GM23248 (cell line): Measurements from ENCODE around the gene ASIP. TPM values are rescaled to one million over a fixed set of nuclear protein-coding genes. Genes with fewer than 3 reads are reported as not detected.

Source experiments
- DNase-seq: peaks from one replicate; pipeline ENCODE4 v3.0.0-alpha.2; 2015
- H2AFZ ChIP-seq: fragments of 200-600 bp; sonication (generic); 2 replicates; pipeline ENCODE4 v1.6.1; 2016; ENCODE audit warnings: antibody characterized with exemption
- H3F3A ChIP-seq: fragments of 200-600 bp; sonication (generic); 2 replicates; pipeline ENCODE4 v1.6.1; 2016; ENCODE audit warnings: mild to moderate bottlenecking, antibody characterized with exemption, mixed run types; ENCODE audit not compliant: insufficient read depth
- H3K27ac ChIP-seq: fragments of 200-600 bp; sonication (generic); 2 replicates; pipeline ENCODE4 v1.5.1; 2016; ENCODE audit warnings: mild to moderate bottlenecking
- H3K27me3 ChIP-seq: fragments of 200-600 bp; sonication (generic); replicated peaks from 2 replicates; pipeline ENCODE4 v1.6.1; 2016; ENCODE audit warnings: mild to moderate bottlenecking; ENCODE audit not compliant: insufficient read depth
- H3K36me3 ChIP-seq: fragments of 200-600 bp; sonication (generic); 2 replicates; pipeline ENCODE4 v1.6.1; 2016; ENCODE audit warnings: low read depth, mild to moderate bottlenecking
- H3K4me1 ChIP-seq: fragments of 200-600 bp; sonication (generic); 2 replicates; pipeline ENCODE4 v1.6.1; 2016; ENCODE audit warnings: mild to moderate bottlenecking; ENCODE audit not compliant: insufficient read depth
- H3K4me2 ChIP-seq: fragments of 200-600 bp; sonication (generic); one replicate; pipeline ENCODE4 v1.6.1; 2016; ENCODE audit warnings: mild to moderate bottlenecking; ENCODE audit not compliant: unreplicated experiment
- H3K4me3 ChIP-seq: fragments of 200-600 bp; sonication (generic); 2 replicates; pipeline ENCODE4 v1.5.1; 2016; ENCODE audit warnings: mild to moderate bottlenecking
- H3K79me2 ChIP-seq: fragments of 200-600 bp; sonication (generic); 2 replicates; pipeline ENCODE4 v1.6.1; 2016; ENCODE audit warnings: mild to moderate bottlenecking; ENCODE audit not compliant: insufficient read depth
- H3K9ac ChIP-seq: fragments of 200-600 bp; sonication (generic); 2 replicates; pipeline ENCODE4 v1.6.1; 2016; ENCODE audit warnings: mild to moderate bottlenecking
- H3K9me2 ChIP-seq: fragments of 200-600 bp; sonication (generic); 2 replicates; pipeline ENCODE4 v1.6.1; 2016; ENCODE audit warnings: mixed run types, mild to moderate bottlenecking, moderate library complexity; ENCODE audit not compliant: insufficient read depth
- H3K9me3 ChIP-seq: fragments of 200-600 bp; sonication (generic); one replicate; pipeline ENCODE4 v1.6.1; 2017; ENCODE audit warnings: low read depth
- H4K20me1 ChIP-seq: fragments of 200-600 bp; sonication (generic); 2 replicates; pipeline ENCODE4 v1.6.0; 2016; ENCODE audit not compliant: insufficient read depth
- EZH2 ChIP-seq: fragments of 200-600 bp; sonication (generic); IDR thresholded peaks from 2 replicates; pipeline ENCODE4 v1.6.1; 2018; ENCODE audit warnings: antibody characterized with exemption, mild to moderate bottlenecking; ENCODE audit not compliant: insufficient read depth, poor library complexity, severe bottlenecking
- EZH2phosphoT487 ChIP-seq: fragments of 200-600 bp; sonication (generic); IDR thresholded peaks from 2 replicates; pipeline ENCODE4 v1.6.1; 2018; ENCODE audit warnings: antibody characterized with exemption, moderate library complexity, mild to moderate bottlenecking, low read depth; ENCODE audit not compliant: insufficient read depth
- WGBS, 2 experiments: methylation state at CpG; one replicate each; pipeline ENCODE4 v1.1.6; 2015 to 2017; ENCODE audit warnings: low lambda C conversion rate in 2 of 2, low coverage in 1 of 2; ENCODE audit errors: missing lambda C conversion rate in 2 of 2; 5-methylcytosine and 5-hydroxymethylcytosine counted together
- in situ Hi-C: fragments of 300-500 bp; cut with MboI; formaldehyde crosslinking; loops from 2 replicates; pipeline ENCODE4 v1.15.0; 2020
- polyA plus RNA-seq: library from polyadenylated mRNA; unstranded; fragments of >200 nt; fragmentation: Nextera tagmentation; extraction: Ambion mirVana; gene quantifications from 2 replicates; pipeline ENCODE4 v1.2.1, GENCODE V29; 2016
- total RNA-seq: library from RNA; depleted of rRNA; stranded (reverse); fragments of >200 nt; shearing (Covaris generic); gene quantifications from 2 replicates; pipeline ENCODE4 v1.2.3, GENCODE V29; 2014

The ASIP gene
- total and polyA plus RNA-seq, 2 experiments from 2014 or later = not detected

DNA sequence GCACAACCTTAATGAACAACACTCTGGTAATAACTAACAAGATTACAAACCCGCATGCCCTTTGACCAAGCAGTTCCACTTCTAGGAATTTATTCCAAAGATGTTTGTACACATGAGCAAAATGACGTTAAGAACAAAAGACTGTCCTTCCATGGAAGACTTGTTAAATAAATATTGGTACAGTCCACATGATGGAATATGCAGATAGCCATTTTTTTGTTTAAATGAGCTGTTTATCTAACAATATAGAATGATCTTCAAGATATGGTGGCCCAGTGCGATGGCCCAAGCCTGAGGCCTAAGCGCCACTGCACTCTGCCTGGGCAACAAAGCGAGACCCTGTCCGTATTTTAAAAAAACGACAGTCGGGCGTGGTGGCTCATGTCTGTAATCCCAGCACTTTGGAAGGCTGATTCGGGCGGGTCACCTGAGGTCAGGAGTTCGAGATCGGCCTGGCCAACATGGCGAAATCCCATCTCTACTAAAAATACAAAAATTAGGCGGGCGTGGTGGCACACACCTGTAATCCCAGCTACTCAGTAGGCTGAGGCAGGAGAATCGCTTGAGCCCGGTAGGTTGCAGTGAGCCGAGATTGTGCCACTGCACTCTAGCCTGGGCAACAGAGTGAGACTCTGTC is 69.4 kb downstream of the ASIP start:
- 81 to 85% methylated on average over 17 to 19 of the region's 19 CpGs for WGBS, 2 experiments
- no peak for TF ChIP-seq EZH2phosphoT487
- no peak for TF ChIP-seq EZH2
- no peaks in the 10 kb centered on the region for H3K9me3 ChIP-seq
- H3K79me2 ChIP-seq = no peaks in the 10 kb centered on the region
- H3F3A ChIP-seq = peaks cover 11% of the 10 kb centered on the region
- in situ Hi-C loops = loop anchor here (25.0 kb wide), 1 partner anchor 402 kb away; the partner anchor contains the start of gene TP53INP2
- H4K20me1 ChIP-seq = no peaks in the 10 kb centered on the region
- no peaks in the 10 kb centered on the region for H3K36me3 ChIP-seq
- peaks cover 4% of the 10 kb centered on the region for H3K4me1 ChIP-seq
- H3K27ac ChIP-seq = no peak overlapping the region
- H3K9ac ChIP-seq = no peak overlapping the region
- H3K4me3 ChIP-seq = no peak overlapping the region
- DNase-seq = no peak
- no peak overlapping the region for H3K4me2 ChIP-seq
- no peaks in the 10 kb centered on the region for H3K27me3 ChIP-seq
- no peak overlapping the region for H2AFZ ChIP-seq
- H3K9me2 ChIP-seq = no peaks in the 10 kb centered on the region

DNA sequence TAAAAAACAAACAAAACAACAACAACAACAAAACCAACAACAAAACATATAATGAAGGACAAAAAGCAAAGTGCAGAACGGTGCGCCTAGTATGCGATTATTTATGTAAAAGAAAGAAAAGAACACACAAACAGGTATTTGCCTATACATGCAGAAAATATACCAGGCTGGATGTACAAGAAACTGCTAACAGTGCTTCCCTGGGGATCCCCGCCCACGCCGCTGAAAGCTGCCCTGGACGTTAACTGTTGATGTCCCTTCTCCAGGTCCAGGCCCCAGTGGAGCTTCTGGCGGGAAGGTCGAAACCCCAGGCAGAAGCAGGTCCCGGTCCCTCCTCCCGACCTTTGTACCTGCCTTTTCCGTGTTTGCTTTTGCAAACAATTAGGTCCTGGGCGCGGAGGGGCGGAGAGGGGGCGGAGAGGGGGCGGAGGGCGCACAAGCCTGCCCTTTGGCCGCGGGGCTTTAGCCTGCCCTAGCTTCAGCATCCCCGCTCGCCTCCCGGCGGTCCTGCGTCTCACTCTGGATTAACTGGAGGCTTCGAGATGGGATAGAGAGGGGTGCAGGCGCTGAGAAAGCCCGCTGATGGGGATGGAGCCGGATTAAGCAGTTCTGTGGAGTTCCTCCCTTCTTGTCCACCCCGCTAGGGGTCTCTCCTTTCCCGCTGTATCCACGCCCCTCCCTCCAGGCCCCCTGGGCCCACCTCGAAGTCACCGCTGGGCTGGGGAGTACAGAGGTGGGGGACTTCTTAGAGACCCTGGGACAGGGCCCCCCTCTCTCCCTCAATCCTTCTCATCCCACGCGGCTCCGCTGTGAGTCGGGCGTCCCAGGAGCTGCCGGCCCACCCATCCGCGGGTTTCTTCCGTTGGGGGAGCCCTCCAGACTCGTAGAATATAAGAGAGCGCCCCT is 70.1 kb downstream of the ASIP start:
- DNase-seq = peak; percentile 58
- TF ChIP-seq EZH2 (no peak), EZH2phosphoT487 (no peak)
- Histone ChIP-seq H3K9ac (0 out of 2 replicates have a peak overlapping the region, but pooled peaks have one; percentile 30), H3K4me3 (peak overlapping the region; percentile 56), H3K27me3 (no peaks in the 10 kb centered on the region), H4K20me1 (no peaks in the 10 kb centered on the region), H3K79me2 (no peaks in the 10 kb centered on the region), H3K27ac (no peak overlapping the region), H3K9me3 (no peaks in the 10 kb centered on the region), H3K36me3 (no peaks in the 10 kb centered on the region), H3K4me1 (peaks cover 8% of the 10 kb centered on the region), H2AFZ (peak overlapping the region; percentile 81), H3K9me2 (no peaks in the 10 kb centered on the region), H3F3A (peaks cover 13% of the 10 kb centered on the region), H3K4me2 (peak overlapping the region; percentile 69)
- in situ Hi-C loops = loop anchor here (25.0 kb wide), 1 partner anchor 401 kb away; the partner anchor contains the start of gene TP53INP2
- WGBS, 2 experiments = 16 to 23% methylated on average over 25 to 45 of the region's 45 CpGs

DNA sequence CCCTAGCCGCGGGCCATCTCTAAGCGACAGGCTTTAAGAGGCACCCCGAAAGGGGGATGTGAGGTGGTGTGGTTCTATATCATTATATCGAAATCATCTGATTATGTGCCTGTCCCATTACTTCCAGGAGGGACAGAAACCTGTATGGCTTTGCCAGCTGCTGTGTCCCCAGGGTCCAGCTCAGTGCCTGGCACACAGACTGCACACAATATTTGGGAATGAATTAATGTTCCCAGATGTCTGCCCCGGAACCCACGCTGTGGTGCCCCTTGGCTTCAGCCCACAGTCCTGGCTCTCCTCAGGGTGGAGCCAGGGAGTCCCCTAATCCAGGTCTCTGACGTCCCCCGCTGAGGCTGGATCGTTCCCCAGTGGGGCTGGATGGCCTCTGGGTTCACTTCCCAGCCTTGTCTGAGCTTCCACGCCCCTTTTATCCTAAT is 70.8 kb downstream of the ASIP start:
- no peaks in the 10 kb centered on the region for H3K9me2 ChIP-seq
- in situ Hi-C loops = loop anchor here (25.0 kb wide), 1 partner anchor 400 kb away; the partner anchor contains the start of gene TP53INP2
- DNase-seq = peak; percentile 50
- H3K9ac ChIP-seq = 0 out of 2 replicates have a peak overlapping the region, but pooled peaks have one; percentile 30
- H3K79me2 ChIP-seq = no peaks in the 10 kb centered on the region
- 4 to 6% methylated on average over 11 of the region's 11 CpGs for WGBS, 2 experiments
- H3K27me3 ChIP-seq = no peaks in the 10 kb centered on the region
- peak overlapping the region; percentile 56 for H3K4me3 ChIP-seq
- peaks cover 13% of the 10 kb centered on the region for H3F3A ChIP-seq
- H3K9me3 ChIP-seq = no peaks in the 10 kb centered on the region
- H3K4me1 ChIP-seq = peaks cover 11% of the 10 kb centered on the region
- peak overlapping the region; percentile 81 for H2AFZ ChIP-seq
- no peaks in the 10 kb centered on the region for H4K20me1 ChIP-seq
- TF ChIP-seq EZH2 = no peak
- no peaks in the 10 kb centered on the region for H3K36me3 ChIP-seq
- H3K27ac ChIP-seq = no peak overlapping the region
- peak overlapping the region; percentile 69 for H3K4me2 ChIP-seq

DNA sequence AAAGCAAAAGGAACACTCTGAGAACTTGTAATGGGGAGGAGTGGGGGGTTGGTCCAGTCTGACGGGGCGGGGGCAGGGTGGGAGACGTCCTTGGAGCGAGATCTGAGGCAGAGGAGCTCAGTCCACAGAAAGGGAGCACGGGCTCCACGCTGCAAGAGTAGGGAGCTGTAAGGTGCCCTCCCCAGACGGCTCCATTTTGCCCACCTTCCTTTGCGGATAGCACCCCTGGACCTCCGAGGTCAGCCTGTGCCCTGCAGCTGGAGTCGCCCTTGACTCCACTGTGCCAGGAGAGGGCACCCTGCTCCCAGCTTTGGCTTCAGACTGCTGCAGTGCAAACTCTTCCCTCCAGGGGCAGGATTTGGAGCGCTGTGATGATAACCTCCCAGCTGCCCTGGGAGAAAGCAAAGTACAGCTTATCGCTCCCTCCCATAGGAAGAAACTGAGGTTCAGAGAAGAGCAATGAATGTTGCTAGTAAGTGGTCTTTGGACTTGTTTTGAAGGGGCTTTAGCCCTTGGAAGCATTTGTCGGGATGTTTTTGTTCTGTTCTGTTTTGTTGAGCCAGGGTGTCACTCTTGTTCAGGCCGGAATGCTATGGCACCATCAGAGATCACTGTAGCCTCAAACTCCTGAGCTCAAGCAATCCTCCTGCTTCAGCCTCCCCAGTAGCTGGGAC is 71.5 kb downstream of the ASIP start:
- no peak for TF ChIP-seq EZH2phosphoT487
- TF ChIP-seq EZH2 = no peak
- Histone ChIP-seq H3K4me3 (peak overlapping the region; percentile 45), H2AFZ (peak overlapping the region; percentile 81), H3K27me3 (no peaks in the 10 kb centered on the region), H3K9ac (no peak overlapping the region), H3K36me3 (no peaks in the 10 kb centered on the region), H4K20me1 (no peaks in the 10 kb centered on the region), H3K9me3 (no peaks in the 10 kb centered on the region), H3F3A (peaks cover 13% of the 10 kb centered on the region), H3K79me2 (no peaks in the 10 kb centered on the region), H3K27ac (no peak overlapping the region), H3K9me2 (no peaks in the 10 kb centered on the region), H3K4me1 (peaks cover 11% of the 10 kb centered on the region), H3K4me2 (peak overlapping the region; percentile 69)
- DNase-seq = peak; percentile 93
- 11 to 12% methylated on average over 10 to 14 of the region's 14 CpGs for WGBS, 2 experiments
- in situ Hi-C loops = loop anchor here (25.0 kb wide), 1 partner anchor 400 kb away; the partner anchor contains the start of gene TP53INP2
